IMR-90 (cell line): ENCODE results near the gene FAM20C. TPM values are rescaled to one million over a fixed set of nuclear protein-coding genes. Genes with fewer than 3 reads are reported as not detected.

Source experiments
- ATAC-seq: fragments of 200-7000 bp; cut with Tn5 transposase; 2 replicates; pipeline ENCODE4 v1.9.1; 2020; ENCODE audit warnings: low read depth, mild to moderate bottlenecking, moderate library complexity
- BruUV-seq: library from RNA; stranded (reverse); fragments of 400-500 nt; replicated peaks from 2 replicates; lab custom pipeline; 2021; lab: Mats Ljungman, UMichigan
- CTCF ChIA-PET: fragments of 300-600 bp; formaldehyde crosslinking; extraction: SDS; loops from one replicate; lab custom pipeline; 2021; ENCODE audit warnings: antibody characterized with exemption; lab: Yijun Ruan, JAX
- POLR2A ChIA-PET: fragments of 300-600 bp; sonication (Branson Sonifier 250); formaldehyde crosslinking; loops from one replicate; lab custom pipeline; 2022; ENCODE audit warnings: antibody characterized with exemption; ENCODE audit not compliant: unreplicated experiment; lab: Charles Lee
- DNase-seq: peaks from one replicate; pipeline ENCODE4 v3.0.0; 2013
- H2AFZ ChIP-seq: replicated peaks from 2 replicates; pipeline ENCODE3; 2013; ENCODE audit warnings: low read length, mild to moderate bottlenecking; ENCODE audit not compliant: poor library complexity
- H2AK5ac ChIP-seq: 2 replicates; pipeline ENCODE4 v1.6.1; 2013; ENCODE audit warnings: low read depth, low read length, inconsistent platforms
- H2AK9ac ChIP-seq: replicated peaks from 2 replicates; pipeline ENCODE3; 2013; ENCODE audit warnings: mild to moderate bottlenecking, low read depth, low read length, moderate library complexity; ENCODE audit not compliant: poor library complexity
- H2BK120ac ChIP-seq: 2 replicates; pipeline ENCODE4 v1.6.1; 2013; ENCODE audit warnings: low read depth, low read length, inconsistent platforms
- H2BK15ac ChIP-seq: 3 replicates; pipeline ENCODE4 v1.6.1; 2013; ENCODE audit warnings: low read depth, low read length, inconsistent platforms
- H2BK20ac ChIP-seq: 2 replicates; pipeline ENCODE4 v1.6.1; 2013; ENCODE audit warnings: low read depth, mild to moderate bottlenecking, inconsistent platforms, low read length, moderate library complexity
- H2BK5ac ChIP-seq: 2 replicates; pipeline ENCODE4 v1.6.1; 2013; ENCODE audit warnings: mild to moderate bottlenecking, low read depth, low read length, inconsistent platforms; ENCODE audit not compliant: poor library complexity, severe bottlenecking
- H3K14ac ChIP-seq: replicated peaks from 2 replicates; pipeline ENCODE4 v1.6.1; 2013; ENCODE audit warnings: low read depth, low read length, inconsistent platforms
- H3K18ac ChIP-seq: 2 replicates; pipeline ENCODE4 v1.6.1; 2013; ENCODE audit warnings: low read depth, low read length, control low read depth
- H3K23ac ChIP-seq: 2 replicates; pipeline ENCODE4 v1.6.1; 2013; ENCODE audit warnings: low read depth, low read length, inconsistent platforms
- H3K27ac ChIP-seq: 2 replicates; pipeline ENCODE4 v1.5.1; 2013; ENCODE audit warnings: mild to moderate bottlenecking, control low read depth, low read length; ENCODE audit not compliant: insufficient read depth
- H3K27me3 ChIP-seq: 2 replicates; pipeline ENCODE4 v1.6.1; 2013; ENCODE audit warnings: low read length; ENCODE audit not compliant: control insufficient read depth, insufficient read depth
- H3K36me3 ChIP-seq: 2 replicates; pipeline ENCODE4 v1.6.1; 2013; ENCODE audit warnings: low read length, mixed read lengths; ENCODE audit not compliant: control insufficient read depth, insufficient read depth
- H3K4ac ChIP-seq: 2 replicates; pipeline ENCODE4 v1.6.1; 2013; ENCODE audit warnings: low read depth, low read length, inconsistent platforms
- H3K4me1 ChIP-seq: 2 replicates; pipeline ENCODE4 v1.6.1; 2013; ENCODE audit warnings: low read length, mixed read lengths; ENCODE audit not compliant: control insufficient read depth, insufficient read depth
- H3K4me2 ChIP-seq: 2 replicates; pipeline ENCODE4 v1.6.1; 2013; ENCODE audit warnings: low read depth, mild to moderate bottlenecking, control low read depth, low read length, moderate library complexity
- H3K4me3 ChIP-seq: 2 replicates; pipeline ENCODE4 v1.5.1; 2013; ENCODE audit warnings: low read depth, mild to moderate bottlenecking, control low read depth, low read length, moderate library complexity; ENCODE audit not compliant: insufficient read depth
- H3K56ac ChIP-seq: 2 replicates; pipeline ENCODE4 v1.6.1; 2013; ENCODE audit warnings: low read length, inconsistent platforms; ENCODE audit not compliant: insufficient read depth; ENCODE audit errors: extremely low read depth
- H3K79me1 ChIP-seq, 2 experiments: 2 replicates each; pipeline ENCODE4 v1.6.1; 2013; ENCODE audit warnings: low read length in 2 of 2, inconsistent platforms in 1 of 2, low read depth in 1 of 2
- H3K9ac ChIP-seq: 2 replicates; pipeline ENCODE4 v1.6.1; 2013; ENCODE audit warnings: low read depth, low read length, control low read depth
- H3K9me1 ChIP-seq: 2 replicates; pipeline ENCODE4 v1.6.1; 2013; ENCODE audit warnings: low read length, inconsistent platforms; ENCODE audit not compliant: insufficient read depth
- H3K9me3 ChIP-seq: 2 replicates; pipeline ENCODE4 v1.6.1; 2013; ENCODE audit warnings: low read length; ENCODE audit not compliant: control insufficient read depth, insufficient read depth
- H4K20me1 ChIP-seq: 2 replicates; pipeline ENCODE4 v1.6.1; 2013; ENCODE audit warnings: low read length, inconsistent platforms; ENCODE audit not compliant: insufficient read depth
- H4K5ac ChIP-seq: 2 replicates; pipeline ENCODE4 v1.6.1; 2013; ENCODE audit warnings: mild to moderate bottlenecking, low read depth, low read length, control low read depth
- H4K8ac ChIP-seq, 2 experiments: 2 replicates each; pipeline ENCODE4 v1.6.1; 2013; ENCODE audit warnings: low read depth in 2 of 2, low read length in 2 of 2, control low read depth in 1 of 2, inconsistent platforms in 1 of 2
- H4K91ac ChIP-seq: 2 replicates; pipeline ENCODE4 v1.6.1; 2013; ENCODE audit warnings: low read depth, low read length, inconsistent platforms; ENCODE audit not compliant: insufficient read depth
- BHLHE40 ChIP-seq: fragments of 150-350 bp; IDR thresholded peaks from 2 replicates; pipeline ENCODE4 v1.6.1; 2016; ENCODE audit warnings: mild to moderate bottlenecking, low read depth, low read length
- CTCF ChIP-seq: conservative IDR thresholded peaks from 2 replicates; pipeline ENCODE4 v1.5.1; 2012; ENCODE audit warnings: mild to moderate bottlenecking, low read depth, low read length, improper control_type of control experiment
- RAD21 ChIP-seq: IDR thresholded peaks from 2 replicates; pipeline ENCODE4 v1.6.1; 2012; ENCODE audit warnings: low read length, improper control_type of control experiment
- RFX5 ChIP-seq: IDR thresholded peaks from 2 replicates; pipeline ENCODE4 v1.8.0; 2012; ENCODE audit warnings: low read depth, mild to moderate bottlenecking, low read length, moderate library complexity
- WGBS, 2 experiments: methylation state at CpG; one replicate each; pipeline versions ENCODE4 v1.1.5 to v1.1.7; 2013; ENCODE audit warnings: missing lambda C conversion rate in 2 of 2; ENCODE audit not compliant: insufficient read length in 1 of 2; ENCODE audit errors: extremely low coverage in 2 of 2; 5-methylcytosine and 5-hydroxymethylcytosine counted together
- dilution Hi-C: fragments of 300-500 bp; cut with HindIII; formaldehyde crosslinking; loops from one replicate; pipeline ENCODE4 v1.14.3; 2018; ENCODE audit warnings: low sequenced_read_pairs; ENCODE audit not compliant: unreplicated experiment
- in situ Hi-C: fragments of 300-500 bp; cut with MboI; formaldehyde crosslinking; loops from 3 replicates; pipeline ENCODE4 v1.14.3; 2019; ENCODE audit warnings: low sequenced_read_pairs, inconsistent platforms, mixed read lengths
- intact Hi-C: fragments of 100-400 bp; cut with micrococcal nuclease; formaldehyde crosslinking; loops from 2 replicates; pipeline ENCODE4 v1.10.0; 2022
- polyA plus RNA-seq, 3 experiments: library from polyadenylated mRNA; depleted of rRNA; stranded (reverse); fragments of >200 nt; gene quantifications; 2 replicates each; pipeline ENCODE4 v1.2.3, GENCODE V29; 2012; ENCODE audit warnings: low replicate concordance in 1 of 3
- total RNA-seq: library from RNA; depleted of rRNA; stranded (reverse); fragments of >200 nt; gene quantifications from 2 replicates; pipeline ENCODE4 v1.2.3, GENCODE V29; 2012

The FAM20C gene
- total and polyA plus RNA-seq, 2 of the 4 experiments (the other 2 are of a cell fraction), result 7.7 to 36.6 TPM

GRCh38 chr7:143811-144453 is 48.4 kb upstream of the FAM20C start (continued):
- TF ChIP-seq CTCF, result no peak

GRCh38 chr7:144454-144826 is 47.9 kb upstream of the FAM20C start:
- Histone ChIP-seq H3K4me2 (no peak overlapping the region), H3K4ac (no peak overlapping the region), H3K79me1 (no peaks in the 10 kb centered on the region), H3K23ac (no peak overlapping the region), H2BK15ac (no peak overlapping the region), H3K56ac (no peak overlapping the region), H3K14ac (no peak overlapping the region), H3K18ac (no peak overlapping the region), H3K27ac (no peak overlapping the region), H3K4me1 (no peaks in the 10 kb centered on the region), H2BK120ac (no peak overlapping the region), H3K9me3 (no peaks in the 10 kb centered on the region), H3K36me3 (no peaks in the 10 kb centered on the region), H4K20me1 (no peaks in the 10 kb centered on the region), H2AK9ac (no peak overlapping the region), H2AK5ac (no peak overlapping the region), H4K8ac (no peak overlapping the region), H4K5ac (no peak overlapping the region), H2BK20ac (no peak overlapping the region), H3K27me3 (peaks cover 2% of the 10 kb centered on the region), H4K91ac (no peak overlapping the region), H3K9me1 (no peaks in the 10 kb centered on the region), H3K9ac (no peak overlapping the region), H3K4me3 (no peak overlapping the region), H2BK5ac (no peak overlapping the region), H2AFZ (no peak overlapping the region)
- in situ Hi-C loops, result no loop called here
- no peak for ATAC-seq
- ChIA-PET POLR2A (no interaction called here), CTCF (no interaction called here)
- intact Hi-C loops, result no loop called here
- 93% methylated on average over 7 of the region's 15 CpGs; no CpG with 5 or more reads in 1 of the 2 experiments for WGBS, 2 experiments
- dilution Hi-C loops, result no loop called here
- BruUV-seq, result no TSS peak
- DNase-seq, result no peak
- no peak for TF ChIP-seq CTCF
- no peak for TF ChIP-seq RAD21
- TF ChIP-seq RFX5, result no peak
- no peak for TF ChIP-seq BHLHE40
